Pericardium fibroblast (primary cell): Measurements from ENCODE around the gene SPECC1. TPM values are rescaled to one million over a fixed set of nuclear protein-coding genes. Genes with fewer than 3 reads are reported as not detected.

ENCODE experiments used
- total RNA-seq: library from RNA; depleted of rRNA; stranded (reverse); fragments of >200 nt; gene quantifications from 2 replicates; pipeline ENCODE4 v1.2.3, GENCODE V29; 2015

The SPECC1 gene
- 9.5 and 12.0 TPM in 2 replicates for total RNA-seq

GRCh38 chr17:20009302-20010098 lies at the start of gene SPECC1:
TSS of gene SPECC1 (plus strand) at chr17:20009359. CDS start at chr17:20096652, 87,293 bp downstream.

GRCh38 chr17:19977293-19978208 lies 31.6 kb upstream of the SPECC1 start, which contains the start of gene AKAP10:
TSS of gene AKAP10 (minus strand) at chr17:19977828. CDS start at chr17:19977679, 149 bp downstream.

Other genes with a start within 250 kb of the SPECC1 start
- gene ULK2, start 141.4 kb upstream of the SPECC1 start, total RNA-seq: 21.5 and 26.0 TPM in 2 replicates
- gene AKAP10, start 31.5 kb upstream of the SPECC1 start, total RNA-seq: 13.8 and 15.2 TPM in 2 replicates